Smooth muscle cell (in vitro differentiated cells): ENCODE data around the gene FNDC1. TPM values are rescaled to one million over a fixed set of nuclear protein-coding genes. Genes with fewer than 3 reads are reported as not detected.

Experiments used
- DNase-seq: peaks from one replicate; lab custom pipeline; 2025; ENCODE audit not compliant: unreplicated experiment; lab: John Stamatoyannopoulos, UW
- H2AFZ ChIP-seq: fragments of 200-600 bp; sonication (generic); 2 replicates; pipeline ENCODE4 v1.6.0; 2016; ENCODE audit warnings: antibody characterized with exemption, low read depth, mild to moderate bottlenecking
- H3F3A ChIP-seq: fragments of 200-600 bp; sonication (generic); 2 replicates; pipeline ENCODE4 v1.6.0; 2017; ENCODE audit warnings: antibody characterized with exemption, low read depth
- H3K27ac ChIP-seq: fragments of 200-600 bp; sonication (generic); 2 replicates; pipeline ENCODE4 v1.5.1; 2016; ENCODE audit warnings: low read depth, mild to moderate bottlenecking
- H3K27me3 ChIP-seq: fragments of 200-600 bp; sonication (generic); 2 replicates; pipeline ENCODE4 v1.6.1; 2016; ENCODE audit warnings: low read depth, mild to moderate bottlenecking
- H3K36me3 ChIP-seq: fragments of 200-600 bp; sonication (generic); 2 replicates; pipeline ENCODE4 v1.5.1; 2016; ENCODE audit warnings: low read depth
- H3K4me1 ChIP-seq: fragments of 200-600 bp; sonication (generic); 2 replicates; pipeline ENCODE4 v1.5.1; 2016; ENCODE audit warnings: low read depth
- H3K4me2 ChIP-seq: fragments of 200-600 bp; sonication (generic); 2 replicates; pipeline ENCODE4 v1.6.0; 2016; ENCODE audit warnings: mild to moderate bottlenecking
- H3K4me3 ChIP-seq: fragments of 200-600 bp; sonication (generic); 2 replicates; pipeline ENCODE4 v1.5.1; 2016; ENCODE audit warnings: mild to moderate bottlenecking
- H3K79me2 ChIP-seq: fragments of 200-600 bp; sonication (generic); 2 replicates; pipeline ENCODE4 v1.6.0; 2016; ENCODE audit warnings: low read depth, mild to moderate bottlenecking
- H3K9ac ChIP-seq: fragments of 200-600 bp; sonication (generic); 2 replicates; pipeline ENCODE4 v1.6.0; 2016; ENCODE audit warnings: low read depth
- H3K9me3 ChIP-seq: fragments of 200-600 bp; sonication (generic); replicated peaks from 2 replicates; pipeline ENCODE4 v1.5.1; 2016; ENCODE audit warnings: low read depth
- H4K20me1 ChIP-seq: fragments of 200-600 bp; sonication (generic); 2 replicates; pipeline ENCODE4 v1.6.0; 2016; ENCODE audit warnings: low read depth
- whole genome bisulfite sequencing: methylation state at CpG from one replicate; pipeline ENCODE4 v1.1.7; 2016; ENCODE audit warnings: low lambda C conversion rate; 5-methylcytosine and 5-hydroxymethylcytosine counted together
- polyA plus RNA-seq: library from polyadenylated mRNA; unstranded; fragments of >200 nt; fragmentation: Nextera tagmentation; extraction: Ambion mirVana; gene quantifications from 2 replicates; pipeline ENCODE4 v1.2.1, GENCODE V29; 2016
- total RNA-seq: library from RNA; depleted of rRNA; stranded (reverse); fragments of >200 nt; gene quantifications from 2 replicates; pipeline ENCODE4 v1.2.3, GENCODE V29; 2014
- TF ChIP-seq, protein P1 (sequence below): fragments of 200-600 bp; sonication (generic); IDR thresholded peaks from 2 replicates; pipeline ENCODE4 v1.5.1; 2017; ENCODE audit warnings: borderline replicate concordance, mild to moderate bottlenecking, antibody characterized with exemption; ENCODE audit not compliant: insufficient read depth, poor library complexity, severe bottlenecking

FNDC1 gene
- total and polyA plus RNA-seq, 2 experiments from 2014 or later: 0.39 TPM; not detected in 1

DNA sequence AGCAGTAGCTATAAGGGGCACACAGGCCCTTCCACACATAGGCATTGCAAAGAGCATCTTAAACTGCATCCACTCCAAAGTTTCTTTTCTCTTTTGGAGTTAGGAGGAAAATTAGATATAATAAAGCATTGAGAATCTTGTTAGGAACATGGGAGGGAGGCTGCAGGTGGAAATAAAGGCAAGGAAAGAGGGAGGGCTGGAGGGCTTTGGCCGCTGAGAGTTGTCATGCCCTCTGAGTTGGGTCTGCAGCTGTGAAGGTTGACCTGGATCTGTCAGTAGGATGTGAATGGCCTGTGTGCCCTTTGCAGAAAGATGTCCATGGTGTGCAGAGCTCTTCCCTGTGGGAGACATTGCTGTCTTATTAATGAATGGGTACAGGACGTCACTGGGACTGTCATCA is 134.0 kb downstream of the FNDC1 start:
- H3K27me3 ChIP-seq: no peaks in the 10 kb centered on the region
- 83% methylated on average over 2 of the region's 2 CpGs for WGBS
- H3K9ac ChIP-seq: no peak overlapping the region
- DNase-seq: no peak
- no peaks in the 10 kb centered on the region for H3K79me2 ChIP-seq
- TF ChIP-seq, protein P1, sequence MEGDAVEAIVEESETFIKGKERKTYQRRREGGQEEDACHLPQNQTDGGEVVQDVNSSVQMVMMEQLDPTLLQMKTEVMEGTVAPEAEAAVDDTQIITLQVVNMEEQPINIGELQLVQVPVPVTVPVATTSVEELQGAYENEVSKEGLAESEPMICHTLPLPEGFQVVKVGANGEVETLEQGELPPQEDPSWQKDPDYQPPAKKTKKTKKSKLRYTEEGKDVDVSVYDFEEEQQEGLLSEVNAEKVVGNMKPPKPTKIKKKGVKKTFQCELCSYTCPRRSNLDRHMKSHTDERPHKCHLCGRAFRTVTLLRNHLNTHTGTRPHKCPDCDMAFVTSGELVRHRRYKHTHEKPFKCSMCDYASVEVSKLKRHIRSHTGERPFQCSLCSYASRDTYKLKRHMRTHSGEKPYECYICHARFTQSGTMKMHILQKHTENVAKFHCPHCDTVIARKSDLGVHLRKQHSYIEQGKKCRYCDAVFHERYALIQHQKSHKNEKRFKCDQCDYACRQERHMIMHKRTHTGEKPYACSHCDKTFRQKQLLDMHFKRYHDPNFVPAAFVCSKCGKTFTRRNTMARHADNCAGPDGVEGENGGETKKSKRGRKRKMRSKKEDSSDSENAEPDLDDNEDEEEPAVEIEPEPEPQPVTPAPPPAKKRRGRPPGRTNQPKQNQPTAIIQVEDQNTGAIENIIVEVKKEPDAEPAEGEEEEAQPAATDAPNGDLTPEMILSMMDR: no peak
- no peaks in the 10 kb centered on the region for H3K36me3 ChIP-seq
- no peaks in the 10 kb centered on the region for H3F3A ChIP-seq
- H3K4me3 ChIP-seq: no peak overlapping the region
- no peak overlapping the region for H3K4me2 ChIP-seq
- H3K4me1 ChIP-seq: no peaks in the 10 kb centered on the region
- H2AFZ ChIP-seq: no peak overlapping the region
- H3K9me3 ChIP-seq: no peaks in the 10 kb centered on the region
- H3K27ac ChIP-seq: no peak overlapping the region
- H4K20me1 ChIP-seq: no peaks in the 10 kb centered on the region

DNA sequence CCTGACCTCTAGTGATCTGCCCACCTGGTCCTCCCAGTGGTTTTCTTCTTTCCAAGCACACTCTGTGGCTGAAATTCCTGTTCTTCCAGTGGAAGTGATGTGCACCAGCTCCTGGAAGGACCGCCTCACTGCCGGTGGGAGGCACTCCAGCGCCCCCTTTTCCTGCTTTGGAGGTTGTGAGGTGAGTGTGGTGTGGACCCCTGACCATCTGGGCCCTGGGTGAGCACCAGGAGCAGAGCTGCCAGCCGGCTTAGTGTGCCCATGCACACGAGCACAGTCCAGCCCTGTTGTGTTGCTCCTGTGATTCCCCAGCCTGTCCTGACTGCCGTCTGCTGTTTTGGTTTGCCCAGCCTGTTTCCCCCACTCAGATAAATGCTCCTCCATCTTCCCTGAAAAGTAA is 134.6 kb downstream of the FNDC1 start:
- TF ChIP-seq, protein P1: no peak
- WGBS: 83% methylated on average over 6 of the region's 6 CpGs

DNA sequence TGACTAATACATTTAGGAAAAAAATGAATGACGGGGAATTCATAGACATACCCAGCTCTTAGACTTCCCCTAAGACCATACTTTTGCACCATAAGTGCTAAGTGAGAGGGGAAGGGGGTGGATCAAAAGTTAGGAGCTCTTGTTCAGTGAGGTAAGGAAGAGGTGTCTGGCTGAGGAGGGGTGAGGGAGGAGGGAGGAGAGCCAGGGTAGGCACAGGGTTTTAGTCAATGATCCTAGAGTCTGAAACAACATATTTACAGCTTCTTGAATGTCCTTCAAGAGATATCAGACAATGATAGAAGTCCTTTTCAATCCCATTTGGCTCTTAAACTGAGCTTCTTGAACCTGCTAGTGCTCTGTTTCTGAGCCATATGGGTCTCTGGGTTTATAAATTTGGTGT is 135.4 kb downstream of the FNDC1 start:
- H3K27me3 ChIP-seq: no peaks in the 10 kb centered on the region
- no peak overlapping the region for H3K4me3 ChIP-seq
- no peak overlapping the region for H3K4me2 ChIP-seq
- no peaks in the 10 kb centered on the region for H4K20me1 ChIP-seq
- H3K79me2 ChIP-seq: no peaks in the 10 kb centered on the region
- no peak overlapping the region for H3K9ac ChIP-seq
- H3K36me3 ChIP-seq: no peaks in the 10 kb centered on the region
- WGBS: 88% methylated on average over 1 of the region's 1 CpG
- TF ChIP-seq, protein P1: no peak
- H3K9me3 ChIP-seq: no peaks in the 10 kb centered on the region
- no peak overlapping the region for H3K27ac ChIP-seq
- no peak overlapping the region for H2AFZ ChIP-seq
- H3K4me1 ChIP-seq: no peaks in the 10 kb centered on the region
- DNase-seq: no peak
- no peaks in the 10 kb centered on the region for H3F3A ChIP-seq

More for the DNA sequence above, 134.6 kb downstream of the FNDC1 start:
- no peak overlapping the region for H3K27ac ChIP-seq
- no peak overlapping the region for H3K4me2 ChIP-seq
- no peaks in the 10 kb centered on the region for H3K79me2 ChIP-seq
- H3K9me3 ChIP-seq: no peaks in the 10 kb centered on the region
- H4K20me1 ChIP-seq: no peaks in the 10 kb centered on the region
- H3F3A ChIP-seq: no peaks in the 10 kb centered on the region
- no peak overlapping the region for H3K9ac ChIP-seq
- no peak overlapping the region for H3K4me3 ChIP-seq
- no peak for DNase-seq
- no peak overlapping the region for H2AFZ ChIP-seq
- no peaks in the 10 kb centered on the region for H3K27me3 ChIP-seq
- no peaks in the 10 kb centered on the region for H3K36me3 ChIP-seq
- no peaks in the 10 kb centered on the region for H3K4me1 ChIP-seq

DNA sequence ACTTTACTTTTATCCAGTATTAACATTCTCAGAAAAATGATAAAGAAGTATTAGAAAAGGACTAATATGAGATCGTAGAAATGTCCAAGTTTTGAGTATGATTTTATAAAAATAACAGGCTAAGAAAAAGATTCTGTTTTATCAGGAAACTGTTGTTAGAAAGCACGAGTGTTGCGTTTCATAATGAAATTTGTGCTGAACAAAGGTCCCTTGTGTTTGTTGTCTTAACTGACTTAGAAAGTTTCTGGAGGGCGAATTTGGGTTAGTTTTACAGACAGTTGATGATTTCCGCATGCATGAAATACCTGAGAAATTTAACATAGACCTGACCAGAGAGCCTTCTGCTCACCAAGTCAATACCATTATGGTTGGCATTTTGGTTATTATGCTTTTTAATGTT is 136.0 kb downstream of the FNDC1 start:
- Histone ChIP-seq H2AFZ (no peak overlapping the region), H3K36me3 (no peaks in the 10 kb centered on the region), H3K9ac (no peak overlapping the region), H3K9me3 (no peaks in the 10 kb centered on the region), H3K79me2 (no peaks in the 10 kb centered on the region), H3K27me3 (no peaks in the 10 kb centered on the region), H3F3A (no peaks in the 10 kb centered on the region), H4K20me1 (no peaks in the 10 kb centered on the region), H3K4me1 (no peaks in the 10 kb centered on the region), H3K4me3 (no peak overlapping the region), H3K4me2 (no peak overlapping the region), H3K27ac (no peak overlapping the region)
- WGBS: 84% methylated on average over 5 of the region's 5 CpGs
- no peak for DNase-seq
- TF ChIP-seq, protein P1: no peak
